Medulla oblongata (tissue), 1 donor: Measurements from ENCODE around the gene TH.

Experiments
- DNase-seq: peaks from one replicate; pipeline ENCODE4 v3.0.0-alpha.2; 2015; ENCODE audit errors: extremely low spot score

Gene TH

DNA sequence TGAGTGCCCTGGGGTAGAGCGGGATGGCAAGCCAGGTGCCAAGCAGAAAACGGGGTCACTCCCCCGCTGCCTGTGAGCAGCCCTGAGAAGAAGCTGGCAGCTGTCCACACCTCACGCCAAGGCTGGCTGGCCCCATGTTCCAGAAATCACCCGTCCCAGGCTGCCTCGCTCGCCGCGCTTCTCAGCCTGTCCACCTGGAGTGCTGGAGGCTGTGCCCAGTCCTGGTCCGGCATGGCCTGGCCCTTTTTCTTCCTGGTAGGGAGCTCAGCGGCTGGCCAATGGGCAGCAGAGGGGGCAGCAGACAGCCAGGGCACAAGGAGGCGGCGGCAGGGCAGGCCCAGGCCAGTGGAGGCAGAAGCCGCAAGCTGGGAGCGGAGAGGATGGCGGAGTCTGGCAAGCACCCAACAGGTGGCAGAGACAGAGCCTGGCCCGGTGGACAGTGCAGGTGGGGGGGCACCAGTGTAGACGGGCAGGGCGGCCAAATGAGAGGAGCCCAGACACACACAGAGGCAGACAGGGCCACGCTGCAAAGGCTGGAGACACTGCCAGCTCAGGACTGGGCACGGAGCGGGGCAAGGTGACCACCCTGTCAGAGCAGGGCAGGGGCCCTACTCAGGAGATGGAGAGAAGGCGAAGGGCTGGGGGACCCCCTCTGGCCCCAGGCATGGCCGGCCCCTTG lies 37.2 kb upstream of the TH start:
- DNase-seq: no peak

DNA sequence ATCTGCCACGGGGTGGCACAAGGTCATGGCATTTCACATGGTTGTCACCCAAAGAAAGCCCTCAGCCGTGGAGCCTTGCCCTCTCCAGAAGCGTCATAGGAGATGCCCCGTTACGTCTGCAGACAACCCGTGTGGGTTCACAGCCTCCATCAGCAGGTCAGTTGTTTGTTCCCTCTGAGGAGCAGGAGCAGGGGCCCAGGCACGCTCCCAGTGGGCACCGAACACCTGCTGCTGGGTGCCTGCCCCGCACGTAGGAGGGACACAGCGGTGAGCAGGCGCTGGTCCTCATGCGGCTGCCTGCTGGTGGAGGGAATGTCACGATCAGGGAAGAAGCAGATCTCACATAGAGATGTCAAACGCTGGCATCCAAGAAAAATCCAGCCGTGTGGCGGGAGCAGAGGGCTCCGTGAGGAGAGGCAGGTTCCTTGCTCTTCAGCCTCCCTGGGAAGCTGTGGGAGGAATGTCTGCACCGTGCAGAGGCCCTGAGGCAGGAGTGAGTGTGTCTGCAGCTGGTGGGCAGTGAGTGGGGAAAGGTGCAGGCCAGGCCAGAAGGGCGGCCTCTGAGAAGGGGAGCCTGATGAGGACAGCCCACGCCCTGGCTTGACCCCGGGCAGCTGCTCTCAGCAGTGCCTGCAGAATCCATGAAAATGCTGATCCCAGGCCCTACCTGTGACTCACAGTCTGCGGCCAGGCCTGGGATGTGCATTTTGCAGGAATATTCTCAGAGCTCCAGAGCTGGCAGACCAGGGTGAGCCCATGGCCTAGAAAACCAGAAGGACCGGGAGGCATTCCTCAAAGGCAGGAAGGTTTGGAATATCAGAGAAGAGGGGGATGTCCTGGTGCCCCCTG lies 36.4 kb upstream of the TH start:
- no peak for DNase-seq

DNA sequence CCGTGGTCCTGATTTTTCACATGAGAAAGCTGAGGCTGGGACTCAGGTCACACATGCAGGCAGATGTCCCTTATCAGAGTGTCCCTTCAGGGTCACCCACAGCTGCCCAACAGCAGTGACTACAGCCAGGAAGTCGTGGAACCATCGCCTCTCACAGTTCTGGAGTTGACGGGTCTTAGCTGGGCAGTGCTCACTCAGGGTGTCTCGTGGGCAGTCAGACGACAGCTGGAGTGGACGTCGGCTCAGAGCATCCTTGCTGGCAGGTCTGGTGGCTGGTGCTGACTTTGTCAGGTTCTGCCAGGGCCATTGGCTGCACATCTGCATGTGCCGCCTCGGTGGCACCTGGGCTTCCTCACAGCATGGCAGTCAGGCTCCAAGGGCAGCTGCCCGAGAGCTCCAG lies 35.6 kb upstream of the TH start:
- no peak for DNase-seq

DNA sequence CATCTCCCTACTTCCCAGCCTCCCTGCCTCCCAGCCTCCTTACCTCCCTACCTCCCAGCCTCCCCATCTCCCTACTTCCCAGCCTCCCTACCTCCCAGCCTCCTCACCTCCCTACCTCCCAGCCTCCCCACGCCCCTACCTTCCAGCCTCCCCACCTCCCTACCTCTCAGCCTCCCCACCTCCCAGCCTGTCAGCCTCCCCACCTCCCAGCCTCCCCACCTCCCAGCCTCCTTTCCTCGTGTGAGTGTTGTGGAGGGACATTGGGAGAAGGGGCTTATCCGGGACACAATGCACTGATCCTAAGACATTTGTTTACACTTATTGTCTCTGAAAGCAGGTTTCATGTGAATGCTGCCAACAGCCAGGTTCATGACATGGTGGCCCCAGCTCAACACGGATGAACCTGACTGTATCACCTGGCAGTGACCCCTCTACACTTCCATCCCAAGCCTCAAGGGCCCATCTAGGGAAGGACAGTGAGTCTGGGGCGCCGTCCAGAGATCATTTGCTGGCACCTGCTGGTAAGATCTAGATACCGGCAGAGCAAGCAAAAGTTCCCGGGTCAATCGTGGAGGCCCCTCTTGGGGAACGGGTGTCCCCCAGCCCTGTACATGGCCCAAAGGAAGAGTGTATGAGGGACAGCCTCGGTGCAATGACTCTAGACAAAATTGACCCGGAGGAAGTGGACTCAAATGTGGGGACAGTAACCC lies 34.5 kb upstream of the TH start:
- no peak for DNase-seq

DNA sequence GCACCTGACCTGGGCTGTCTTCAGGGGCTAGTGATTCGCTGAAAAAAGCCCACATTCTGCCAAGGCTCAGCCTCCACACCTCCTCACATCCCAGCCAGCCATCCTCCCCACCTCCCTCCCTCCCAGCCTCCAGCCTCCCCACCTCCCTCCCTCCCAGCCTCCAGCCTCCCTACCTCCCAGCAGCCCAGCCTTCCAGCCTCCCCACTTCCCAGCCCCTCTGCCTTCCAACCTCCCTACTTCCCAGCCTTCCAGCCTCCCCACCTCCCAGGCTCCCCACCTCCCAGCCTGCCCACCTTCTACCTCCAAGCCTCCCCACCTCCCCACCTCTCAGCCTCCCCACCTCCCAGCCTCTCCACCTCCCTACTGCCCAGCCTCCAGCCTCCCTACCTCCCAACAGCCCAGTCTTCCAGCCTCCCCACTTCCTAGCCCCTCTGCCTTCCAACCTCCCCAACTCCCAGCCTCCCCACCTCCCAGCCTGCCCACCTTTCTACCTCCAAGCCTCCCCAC lies 33.7 kb upstream of the TH start:
- no peak for DNase-seq

DNA sequence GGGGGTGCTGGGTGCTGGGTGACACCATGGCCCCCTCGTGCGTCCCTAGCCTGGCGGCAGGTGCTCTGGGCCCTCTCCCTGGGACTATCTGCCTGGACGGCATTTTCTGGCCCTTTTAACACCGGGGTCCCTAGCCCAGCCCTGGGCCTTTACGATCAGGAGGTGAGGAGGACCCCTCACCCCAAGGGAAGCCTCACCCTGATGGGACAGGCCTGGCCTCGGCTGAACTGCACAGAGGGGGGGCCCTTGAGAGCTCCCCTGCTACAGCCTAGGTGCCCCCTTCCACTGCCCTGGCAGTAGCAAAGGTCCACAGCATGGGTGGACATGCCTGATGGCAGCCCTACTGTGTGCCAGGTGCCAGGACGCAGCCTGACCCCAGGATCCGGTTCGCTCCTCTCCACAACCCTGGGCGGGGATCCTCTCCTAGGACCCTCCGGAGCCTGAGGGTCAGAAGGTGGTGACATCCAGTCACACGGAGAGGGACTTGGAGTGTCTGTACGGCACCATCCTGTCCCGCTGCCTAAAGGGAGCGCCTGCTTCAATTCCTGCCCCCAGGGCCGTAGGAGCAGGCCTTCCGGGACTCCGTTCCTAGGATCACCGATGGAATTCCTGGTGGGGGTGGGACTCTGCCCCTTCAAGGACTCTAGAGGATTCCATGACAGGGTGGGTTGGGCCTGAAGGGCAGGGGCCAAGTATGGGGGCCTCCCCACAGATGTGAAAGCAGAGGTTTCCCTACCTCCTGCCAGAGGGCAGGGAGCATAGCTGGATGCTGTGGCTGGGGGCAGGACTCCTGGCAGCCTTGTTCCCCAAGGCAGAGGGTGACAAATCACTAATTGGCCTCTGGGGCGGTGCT lies 33.0 kb upstream of the TH start:
- no peak for DNase-seq

DNA sequence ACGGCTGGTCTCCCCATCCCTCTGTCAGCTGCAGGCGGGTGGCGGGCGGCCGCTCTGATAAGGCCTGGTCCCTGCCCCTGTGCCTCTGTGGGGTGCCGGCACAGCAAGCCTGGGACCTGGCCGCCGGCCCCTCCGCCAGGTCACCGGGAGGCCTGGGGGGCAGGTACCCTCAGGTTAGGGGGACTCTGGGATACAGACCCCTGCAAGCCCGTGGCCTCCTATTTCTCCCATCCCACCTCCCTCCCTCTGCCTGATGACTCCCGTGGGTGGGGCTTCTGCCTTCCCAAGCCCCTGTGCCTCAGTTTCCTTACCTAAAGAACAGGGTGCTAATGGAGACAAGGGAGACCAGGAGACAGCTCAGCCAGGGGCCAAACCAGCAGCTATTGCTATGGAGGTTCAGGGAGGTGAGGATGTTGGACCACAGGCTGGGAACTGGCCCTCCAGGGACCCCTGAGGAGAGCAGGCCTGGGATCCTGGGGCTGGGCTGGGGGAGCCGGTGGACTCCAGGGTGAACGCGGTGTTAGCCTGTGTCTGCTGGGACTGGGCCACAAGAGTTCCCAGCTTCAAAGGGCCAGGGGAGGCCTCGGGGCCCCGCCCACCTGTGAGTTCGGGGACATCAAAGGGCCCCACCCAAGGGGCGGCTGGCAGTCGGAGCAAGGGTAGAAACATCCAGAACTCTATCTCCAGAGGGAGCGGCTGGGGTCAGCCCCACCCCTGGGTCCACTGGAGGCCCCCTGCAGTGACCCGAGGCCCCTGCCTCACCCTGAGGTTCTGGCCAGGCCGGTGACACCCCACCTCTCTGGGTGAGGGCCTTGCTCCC lies 32.0 kb upstream of the TH start:
- DNase-seq: no peak

DNA sequence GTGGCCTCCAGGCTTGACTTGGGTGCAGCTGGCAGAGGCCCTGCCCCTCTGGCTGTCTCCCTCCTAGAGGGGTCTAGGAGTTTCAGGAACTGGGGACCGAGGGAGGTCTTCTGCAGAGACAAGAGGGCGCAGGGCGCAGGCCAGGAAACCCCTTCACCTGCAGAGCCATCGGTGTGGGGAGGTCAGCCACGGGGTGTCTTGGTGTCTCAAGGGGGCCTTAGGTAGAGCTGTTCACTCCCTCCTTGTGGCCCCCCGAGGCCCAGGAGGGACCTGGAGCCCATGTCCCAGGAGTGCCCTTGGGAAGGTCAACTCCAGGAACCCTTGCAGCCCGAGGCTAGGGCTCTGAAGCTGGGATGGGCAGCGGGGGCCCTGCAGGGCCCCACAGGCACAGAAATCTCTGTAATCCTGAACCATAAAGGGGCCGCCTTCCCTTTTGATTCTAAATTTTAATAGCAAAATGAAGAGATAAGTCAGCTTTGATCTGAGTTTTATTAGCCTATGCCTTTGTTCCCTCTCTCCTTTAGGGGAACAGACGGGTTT lies 31.4 kb upstream of the TH start:
- DNase-seq: no peak

DNA sequence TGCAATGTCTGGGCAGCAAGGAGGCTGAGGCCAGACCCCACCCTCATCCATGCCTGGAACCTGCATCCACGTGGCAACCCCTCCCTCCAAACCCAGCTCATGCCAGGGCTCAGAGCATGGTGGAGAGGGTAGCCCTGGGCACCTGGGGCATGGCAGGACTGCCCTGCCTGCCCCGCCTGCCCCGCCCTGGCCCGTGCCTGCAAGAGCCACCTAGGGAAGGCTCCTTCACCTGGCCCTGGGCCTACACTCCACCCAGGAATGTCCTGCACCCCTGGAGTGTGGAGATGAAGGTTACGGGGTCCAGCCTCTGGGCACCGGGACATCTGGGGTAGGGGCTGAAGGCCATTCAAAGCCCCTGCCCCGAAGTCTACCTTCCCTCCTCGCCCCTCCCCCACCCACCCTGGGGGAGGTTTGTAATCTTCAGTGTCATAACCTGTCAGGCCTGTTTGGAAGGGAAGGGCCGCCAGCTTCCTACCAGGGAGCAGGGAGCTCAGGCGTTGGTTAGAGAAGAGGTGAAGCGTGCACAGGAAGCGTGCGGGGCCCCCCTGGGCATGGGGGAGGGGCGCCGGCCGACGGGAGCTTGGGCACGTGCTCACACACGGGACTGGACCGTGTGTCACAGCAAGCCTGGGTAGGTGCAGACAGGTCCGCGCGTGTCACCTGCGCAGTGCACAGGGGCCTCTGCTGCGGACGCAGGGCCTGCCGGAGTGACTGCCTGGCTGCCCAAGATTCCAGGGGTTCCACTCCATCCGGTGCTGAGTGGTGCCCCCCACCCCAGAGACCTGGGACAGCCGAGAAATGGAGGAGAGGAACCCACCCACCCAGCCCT lies 30.7 kb upstream of the TH start:
- DNase-seq: no peak

DNA sequence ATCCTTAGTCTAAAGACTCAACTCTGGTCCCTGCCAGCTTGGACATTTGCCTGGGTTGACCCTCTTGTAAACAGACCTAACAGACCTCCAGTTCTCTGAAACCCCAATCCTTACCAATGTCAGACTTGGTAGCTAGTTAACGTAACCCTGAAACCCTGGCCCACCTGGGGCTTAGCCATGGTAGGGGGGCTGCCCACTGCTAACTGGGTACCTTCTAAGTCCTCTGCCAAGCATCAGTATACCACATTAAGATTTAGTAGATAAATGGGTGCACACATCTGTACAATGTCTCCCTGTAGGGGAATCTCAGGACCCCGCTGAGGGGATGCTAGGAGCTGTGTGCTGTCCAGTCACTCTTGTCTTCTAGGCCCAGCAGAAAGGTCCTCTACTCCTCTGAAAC lies 29.9 kb upstream of the TH start:
- DNase-seq: no peak

DNA sequence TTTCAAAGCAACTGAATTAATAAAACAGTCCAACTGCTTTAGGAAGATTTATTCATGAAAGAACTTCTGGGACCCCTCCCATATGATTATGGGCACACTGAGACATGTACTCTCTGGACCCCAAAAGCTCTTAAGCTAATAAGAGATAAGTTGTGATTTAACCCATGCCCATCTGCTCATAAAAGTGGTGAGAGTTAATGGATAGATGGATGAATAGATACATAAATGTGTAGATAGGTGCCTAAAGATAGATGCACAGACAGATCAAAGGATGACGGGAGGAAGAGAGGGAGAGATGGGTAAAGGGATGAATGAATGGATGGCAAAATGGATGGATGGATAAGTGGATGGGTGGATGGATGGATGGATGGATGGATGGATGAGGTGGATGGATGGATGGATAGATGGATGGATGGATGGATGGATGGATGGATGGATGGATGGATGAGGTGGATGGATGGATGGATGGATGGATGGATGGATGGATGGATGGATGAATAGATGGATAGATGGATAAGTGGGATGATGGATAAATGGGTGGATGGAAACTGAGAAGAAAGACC lies 29.4 kb upstream of the TH start:
- no peak for DNase-seq

DNA sequence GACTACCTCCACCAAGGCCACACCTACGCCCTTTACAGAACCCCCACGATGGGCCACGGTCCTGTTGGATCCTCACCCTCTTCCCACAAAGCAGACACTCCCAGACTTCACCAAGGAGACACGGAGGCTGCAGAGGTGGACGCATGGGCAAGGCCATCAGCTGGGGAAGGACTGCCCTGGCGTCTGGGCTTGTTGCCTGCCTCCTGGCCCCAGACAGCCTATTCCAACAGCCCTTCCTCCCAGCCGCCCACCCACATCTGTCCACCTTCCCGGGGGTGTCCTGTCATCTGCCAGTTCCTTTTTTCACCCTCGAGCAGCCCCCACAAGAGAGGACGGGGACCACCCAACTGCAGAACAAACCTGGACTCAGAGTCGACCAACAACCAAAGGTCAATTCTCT lies 28.9 kb upstream of the TH start:
- no peak for DNase-seq

DNA sequence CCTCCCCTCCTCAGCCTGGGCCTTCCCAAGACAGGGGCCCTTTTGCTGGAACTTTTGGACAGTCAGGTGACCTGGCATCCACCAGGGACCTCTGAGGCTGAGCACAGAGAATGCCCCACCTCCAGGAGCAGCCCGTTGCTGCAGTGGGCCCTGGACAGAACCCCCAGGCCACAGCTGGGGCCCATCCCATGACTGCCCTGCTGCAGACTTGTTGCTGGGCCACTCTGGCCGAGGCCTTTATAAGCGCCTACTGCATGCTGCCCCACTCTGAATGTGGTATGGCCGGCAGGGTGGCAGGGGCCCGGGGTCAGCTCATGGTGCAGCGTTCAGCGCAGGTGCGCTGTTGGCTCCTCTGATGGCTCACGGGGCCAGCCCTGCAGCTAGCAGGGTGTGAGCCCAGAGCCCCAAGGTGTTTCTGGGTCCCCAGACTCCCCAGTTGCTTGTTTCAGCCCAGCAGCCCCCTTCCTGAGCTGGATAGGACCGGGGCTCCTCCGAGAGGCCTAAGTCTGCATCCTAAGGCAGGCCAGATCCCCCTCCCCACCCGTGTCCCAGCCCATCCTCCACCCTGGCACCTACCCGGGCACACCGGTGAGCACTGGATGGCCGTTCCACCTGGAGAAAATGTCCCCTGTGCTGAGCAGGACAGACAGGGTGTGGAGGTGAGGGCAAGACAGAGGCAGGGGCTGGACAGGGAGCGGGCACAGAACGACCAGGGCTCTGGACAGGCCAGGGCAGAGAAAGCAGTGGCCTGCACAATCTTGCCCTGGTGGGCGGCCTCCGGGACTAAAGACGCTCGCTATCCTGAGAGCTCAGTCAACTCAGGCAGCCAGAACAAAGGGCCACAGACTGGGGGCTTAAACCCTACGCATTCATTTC lies 28.1 kb upstream of the TH start:
- no peak for DNase-seq

DNA sequence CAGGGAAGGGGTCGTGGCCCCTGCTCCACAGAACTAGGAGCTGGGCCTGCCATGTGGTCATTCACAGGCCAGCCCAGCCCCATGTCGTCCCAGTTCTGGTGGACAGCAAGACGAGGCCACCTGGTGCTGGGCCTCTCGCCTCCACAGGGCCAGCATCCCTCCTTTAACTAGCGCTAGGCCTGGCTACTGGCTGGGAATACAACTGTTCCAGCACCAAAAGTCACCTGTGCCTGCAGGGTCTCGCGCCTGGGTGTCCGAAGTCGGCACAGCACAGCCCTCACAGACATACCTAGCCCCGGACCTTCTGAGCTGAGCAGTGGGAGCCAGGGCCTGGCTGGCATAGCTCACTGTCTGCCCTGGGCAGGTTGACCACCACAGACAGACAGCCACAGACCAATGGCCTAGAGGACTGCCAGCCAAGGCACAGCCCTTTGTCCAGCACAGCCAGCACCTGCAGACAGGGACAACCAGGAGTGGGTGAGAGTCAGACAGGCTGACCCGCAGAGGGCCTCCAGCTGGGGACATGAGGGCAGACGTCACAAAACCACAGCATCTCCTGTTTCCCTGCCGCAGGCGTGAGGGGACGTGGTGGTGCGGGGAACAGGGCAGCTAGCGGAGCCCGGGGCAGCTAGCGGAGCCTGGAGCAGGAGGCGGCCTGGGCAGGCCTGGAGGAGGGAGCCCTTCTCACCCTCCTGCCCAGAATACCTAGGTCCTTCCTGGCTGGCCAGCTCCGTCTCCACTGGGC lies 27.2 kb upstream of the TH start:
- no peak for DNase-seq

DNA sequence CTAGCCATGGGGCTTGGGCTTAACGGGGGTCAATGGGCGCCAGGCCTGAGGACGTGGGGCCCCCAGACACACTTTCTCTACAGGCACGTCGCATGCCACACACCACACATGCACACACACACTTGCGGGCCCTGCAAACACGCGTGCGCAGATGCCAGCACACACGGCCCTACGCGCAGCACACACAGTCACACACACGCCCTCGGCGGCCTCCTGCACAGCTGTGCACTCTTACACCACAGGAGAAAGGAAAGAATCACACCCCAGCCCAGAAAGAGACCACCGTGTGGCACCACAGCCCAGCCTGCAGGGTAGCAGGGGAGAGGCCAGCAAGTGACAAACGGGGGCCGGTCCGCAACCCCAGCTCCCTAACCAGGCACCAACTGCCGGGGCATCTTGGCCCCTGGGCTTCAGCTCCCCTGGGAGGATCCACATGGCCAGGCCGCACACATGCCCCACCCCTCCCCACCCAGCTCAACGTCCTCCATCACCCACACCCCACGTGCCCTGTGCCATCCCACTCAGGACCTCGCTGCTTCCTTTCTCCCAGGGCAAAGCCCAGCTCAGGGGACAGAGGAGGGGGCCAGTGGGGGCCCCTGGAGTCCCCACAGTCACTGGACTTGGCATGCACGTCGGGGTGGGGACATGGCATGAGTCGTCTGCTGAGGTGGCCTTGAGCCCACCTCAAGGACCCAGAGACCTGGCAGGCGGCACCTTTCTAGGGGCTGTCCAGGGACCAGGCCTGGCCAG lies 26.3 kb upstream of the TH start:
- DNase-seq: no peak

DNA sequence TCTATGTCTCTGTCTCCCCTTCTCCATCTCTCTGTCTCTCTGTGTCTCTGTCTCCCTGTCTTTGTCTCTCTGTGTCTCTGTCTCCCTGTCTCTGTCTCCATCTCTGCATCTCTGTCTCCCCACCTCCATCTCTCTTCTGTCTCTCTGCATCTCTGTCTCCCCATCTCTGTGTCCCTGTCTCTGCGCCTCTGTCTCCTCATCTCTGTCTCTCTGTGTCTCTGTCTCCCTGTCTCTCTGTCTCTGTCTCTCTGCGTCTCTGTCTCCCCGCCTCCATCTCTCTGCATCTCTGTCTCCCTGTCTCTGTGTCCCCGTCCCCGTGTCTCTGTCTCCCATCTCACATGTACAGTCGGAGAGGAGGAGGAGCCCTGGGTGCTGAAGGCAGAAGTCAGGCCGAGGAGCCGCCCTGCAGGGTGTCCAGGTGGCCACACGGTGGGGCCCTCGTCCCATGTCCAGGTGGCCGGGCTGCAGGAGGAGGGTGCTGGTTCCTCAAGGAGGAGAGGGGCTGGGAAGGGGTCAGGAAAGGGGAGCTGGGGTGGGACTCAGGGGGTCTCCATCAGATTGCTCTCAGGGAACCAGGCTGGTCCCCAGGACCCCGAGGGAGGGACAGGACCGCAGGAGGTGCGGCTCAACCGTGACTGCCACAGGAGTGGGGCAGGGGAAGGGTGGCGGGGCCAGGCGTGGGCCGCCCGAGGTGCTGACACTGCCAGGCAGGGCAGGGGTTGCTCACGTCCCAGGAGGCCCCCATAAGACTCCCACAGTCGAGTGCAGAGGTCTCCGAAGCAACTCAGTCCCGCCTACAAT lies 25.6 kb upstream of the TH start:
- DNase-seq: peak; percentile 54
